ENCODE measurements around the gene FMC1. TPM values are rescaled to one million over a fixed set of nuclear protein-coding genes. Genes with fewer than 3 reads are reported as not detected.
A peak's percentile ranks its signal among the peaks of the same experiment; 100 is the strongest.

Gene FMC1, protein sequence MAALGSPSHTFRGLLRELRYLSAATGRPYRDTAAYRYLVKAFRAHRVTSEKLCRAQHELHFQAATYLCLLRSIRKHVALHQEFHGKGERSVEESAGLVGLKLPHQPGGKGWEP
- total RNA-seq (1 to 10 TPM; 2.0 to 7.9 (median 5.1) TPM), polyA plus RNA-seq (10 to 100 TPM; 27.7 to 52.2 TPM), total RNA-seq (0.54 reads per million)

DNA sequence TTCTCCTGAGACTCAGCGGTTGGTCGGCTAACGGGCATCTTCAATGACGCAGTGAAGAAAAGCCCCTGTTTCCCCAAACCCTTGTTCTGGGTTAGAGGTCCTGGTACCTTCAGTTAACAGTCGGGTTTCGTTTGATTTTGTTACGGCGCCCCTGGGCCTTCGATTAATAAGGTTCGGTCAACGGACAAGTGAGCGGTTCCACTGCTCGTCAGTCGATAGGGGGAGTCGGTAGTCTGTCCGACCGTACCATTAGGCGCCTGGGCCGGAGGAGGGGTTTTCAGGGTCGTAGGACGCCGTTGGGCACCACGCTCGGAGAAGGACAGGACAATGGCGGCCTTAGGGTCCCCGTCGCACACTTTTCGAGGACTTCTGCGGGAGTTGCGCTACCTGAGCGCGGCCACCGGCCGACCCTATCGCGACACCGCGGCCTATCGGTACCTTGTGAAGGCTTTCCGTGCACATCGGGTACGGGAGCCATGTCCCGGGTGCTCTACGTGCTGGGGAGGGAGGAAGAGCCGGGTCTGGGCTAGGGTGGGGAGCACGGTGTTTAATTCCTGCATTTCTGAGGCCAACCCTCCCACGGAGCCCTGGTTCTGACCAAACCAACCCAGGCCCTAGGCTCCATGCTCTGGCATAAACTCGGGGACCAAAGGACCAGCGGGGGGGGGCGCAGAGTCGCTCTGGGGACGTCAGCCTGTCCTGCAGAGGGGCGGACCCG, at the start of gene FMC1:
Gene FMC1 (plus strand): TSS at position 280 of the 718 bp plus-strand sequence. CDS start 48 bp downstream, at position 328.
- POLR2A ChIA-PET: interaction anchor here (1.0 to 3.9 kb wide), 3 partner anchors 14 to 22 kb away, joined by 3 to 68 read pairs (median 8); partner anchors contain the start of gene LUC7L2
- H3K27ac Mint-ChIP-seq: peak within 1 kb of the TSS; percentile 98 to 100 (median 100)

DNA sequence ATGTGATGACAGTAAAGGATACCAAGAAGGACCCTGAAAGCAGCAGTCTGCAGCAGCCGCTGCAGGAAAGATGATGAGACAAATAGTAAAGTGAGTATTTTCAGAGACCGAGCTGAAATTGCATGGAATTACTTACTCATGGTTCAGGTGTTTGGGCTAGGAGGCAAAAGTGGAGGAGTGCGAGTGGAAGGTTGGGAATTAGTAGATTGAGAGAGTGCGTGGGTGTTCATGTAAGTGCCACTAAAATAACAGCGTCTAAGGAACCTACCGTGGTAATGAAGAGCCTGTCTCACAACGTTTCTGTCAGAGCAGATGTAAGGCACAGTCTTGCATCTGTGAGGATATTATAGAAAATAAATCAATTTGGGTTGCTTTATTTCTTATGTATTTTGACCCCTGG, 48.3 kb upstream of the FMC1 start:
- CTCF ChIA-PET: no interaction called here
- Histone ChIP-seq H3K27me3 (ENCODE audit: control insufficient read depth in 2 of 2, insufficient read depth in 2 of 2, low read length in 2 of 2) (no peaks in the 10 kb centered on the region), H3K4me3 (ENCODE audit: low read length) (no peak overlapping the region), H3K36me3 (ENCODE audit: control insufficient read depth in 2 of 3, insufficient read depth in 3 of 3, low read length in 3 of 3) (peaks cover 0 to 4% (median 4%) of the 10 kb centered on the region in 3 experiments), H3K4me1 (ENCODE audit: control insufficient read depth in 2 of 2, insufficient read depth in 2 of 2, low read length in 2 of 2) (no peaks in the 10 kb centered on the region), H3K9me3 (ENCODE audit: control insufficient read depth in 2 of 3, low read length in 3 of 3) (no peaks in the 10 kb centered on the region), H3K27ac (ENCODE audit: low read depth, low read length) (no peak overlapping the region)
- no peak for ATAC-seq
- Mint-ChIP-seq H3K4me1 (no peaks in the 10 kb centered on the region), H3K36me3 (peaks cover 7 to 31% (median 29%) of the 10 kb centered on the region in 5 donors), H3K27ac (peak overlapping the region in 1 of 9 donors; percentile 11), H3K4me3 (no peak overlapping the region), H3K9me3 (no peaks in the 10 kb centered on the region), H3K27me3 (no peaks in the 10 kb centered on the region)
- intact Hi-C loops (cut with micrococcal nuclease): no loop called here
- POLR2A ChIA-PET: no interaction called here
- no peak for DNase-seq

More for the DNA sequence above, at the start of gene FMC1:
- Mint-ChIP-seq H3K36me3 (peaks cover 7 to 19% (median 9%) of the 10 kb centered on the region in 5 donors), H3K27me3 (peaks cover 0 to 9% (median 5%) of the 10 kb centered on the region in 5 donors), H3K4me1 (peaks cover 12 to 52% (median 39%) of the 10 kb centered on the region in 7 donors), H3K4me3 (peak within 1 kb of the TSS; percentile 93 to 100 (median 98)), H3K9me3 (peaks cover 0 to 16% (median 6%) of the 10 kb centered on the region in 11 donors)
- ATAC-seq: peak; percentile 74
- H3K4me3 ChIP-seq (ENCODE audit: low read length): peak within 1 kb of the TSS; percentile 95
- intact Hi-C loops (cut with micrococcal nuclease): loop anchor here (1.0 to 10.0 kb wide), 16 partner anchors 53 to 1584 kb away; partner anchors contain the start of genes BRAF (in 2 of the 2), PARP12 (in 2 of the 2), TRIM24 (in 2 of the 2) and CREB3L2 (in 1 of the 2)
- H3K27ac ChIP-seq (ENCODE audit: low read depth, low read length): peak within 1 kb of the TSS; percentile 100
- peaks cover 0 to 7% (median 0%) of the 10 kb centered on the region in 3 experiments for H3K36me3 ChIP-seq (ENCODE audit: control insufficient read depth in 2 of 3, insufficient read depth in 3 of 3, low read length in 3 of 3)
- H3K9me3 ChIP-seq (ENCODE audit: control insufficient read depth in 2 of 3, low read length in 3 of 3): no peaks in the 10 kb centered on the region
- peak; percentile 69 to 94 (median 85) for DNase-seq
- H3K27me3 ChIP-seq (ENCODE audit: control insufficient read depth in 2 of 2, insufficient read depth in 2 of 2, low read length in 2 of 2): no peaks in the 10 kb centered on the region
- CTCF ChIA-PET: no interaction called here
- H3K4me1 ChIP-seq (ENCODE audit: control insufficient read depth in 2 of 2, insufficient read depth in 2 of 2, low read length in 2 of 2): peaks cover 11 to 13% of the 10 kb centered on the region in 2 donors

DNA sequence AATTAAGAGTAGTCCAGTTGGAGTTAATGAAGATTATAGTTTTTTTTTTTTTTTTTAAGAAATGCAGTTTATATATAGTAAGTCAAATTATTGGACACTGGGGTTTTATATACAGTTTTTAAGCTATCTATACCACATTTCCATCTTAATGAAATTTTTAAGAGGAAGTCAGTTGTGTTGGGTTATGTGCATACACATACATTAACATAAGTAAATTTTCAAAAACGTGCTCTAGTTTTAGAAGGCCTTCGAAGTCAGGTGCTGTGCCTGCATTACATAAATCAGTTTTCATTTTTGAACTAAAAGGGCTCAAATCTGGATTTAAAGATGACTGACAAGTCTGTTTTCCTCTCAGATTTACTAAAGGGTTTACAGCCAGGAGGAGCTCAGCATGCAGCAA, 47.6 kb upstream of the FMC1 start:
- Mint-ChIP-seq H3K27me3 (no peaks in the 10 kb centered on the region), H3K36me3 (peaks cover 7 to 27% (median 26%) of the 10 kb centered on the region in 5 donors), H3K27ac (no peak overlapping the region), H3K9me3 (no peaks in the 10 kb centered on the region), H3K4me3 (no peak overlapping the region), H3K4me1 (no peaks in the 10 kb centered on the region)
- CTCF ChIA-PET: no interaction called here
- H3K9me3 ChIP-seq (ENCODE audit: control insufficient read depth in 2 of 3, low read length in 3 of 3): no peaks in the 10 kb centered on the region
- no peak for ATAC-seq
- no peak overlapping the region for H3K27ac ChIP-seq (ENCODE audit: low read depth, low read length)
- POLR2A ChIA-PET: no interaction called here
- intact Hi-C loops (cut with micrococcal nuclease): no loop called here
- peaks cover 0 to 4% (median 4%) of the 10 kb centered on the region in 3 experiments for H3K36me3 ChIP-seq (ENCODE audit: control insufficient read depth in 2 of 3, insufficient read depth in 3 of 3, low read length in 3 of 3)
- no peaks in the 10 kb centered on the region for H3K27me3 ChIP-seq (ENCODE audit: control insufficient read depth in 2 of 2, insufficient read depth in 2 of 2, low read length in 2 of 2)
- DNase-seq: no peak
- no peak overlapping the region for H3K4me3 ChIP-seq (ENCODE audit: low read length)
- no peaks in the 10 kb centered on the region for H3K4me1 ChIP-seq (ENCODE audit: control insufficient read depth in 2 of 2, insufficient read depth in 2 of 2, low read length in 2 of 2)

DNA sequence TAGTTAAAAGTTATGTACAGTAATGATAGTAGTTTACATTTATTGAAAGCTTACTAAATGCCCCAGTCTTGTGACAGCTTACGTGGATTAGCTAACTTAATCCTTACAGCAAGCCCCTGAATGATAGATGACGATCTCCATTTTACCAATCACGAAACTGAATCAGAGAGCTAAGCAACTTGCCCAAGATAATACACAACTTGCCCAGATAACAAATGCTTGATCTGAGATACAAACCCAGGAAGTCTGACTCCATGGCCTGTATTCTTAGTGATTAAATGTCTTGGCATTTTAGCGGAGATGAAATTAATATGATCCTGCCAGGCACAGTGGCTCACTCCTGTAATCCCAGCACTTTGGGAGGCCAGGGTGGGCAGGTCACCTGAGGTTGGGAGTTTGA, 46.9 kb upstream of the FMC1 start:
- H3K9me3 Mint-ChIP-seq: no peaks in the 10 kb centered on the region
- POLR2A ChIA-PET: no interaction called here
- Histone ChIP-seq H3K27me3 (ENCODE audit: control insufficient read depth in 2 of 2, insufficient read depth in 2 of 2, low read length in 2 of 2) (no peaks in the 10 kb centered on the region), H3K27ac (ENCODE audit: low read depth, low read length) (no peak overlapping the region), H3K4me3 (ENCODE audit: low read length) (no peak overlapping the region), H3K4me1 (ENCODE audit: control insufficient read depth in 2 of 2, insufficient read depth in 2 of 2, low read length in 2 of 2) (no peaks in the 10 kb centered on the region), H3K9me3 (ENCODE audit: control insufficient read depth in 2 of 3, low read length in 3 of 3) (no peaks in the 10 kb centered on the region), H3K36me3 (ENCODE audit: control insufficient read depth in 2 of 3, insufficient read depth in 3 of 3, low read length in 3 of 3) (peaks cover 0 to 4% (median 4%) of the 10 kb centered on the region in 3 experiments)
- H3K27ac Mint-ChIP-seq: no peak overlapping the region
- DNase-seq: no peak
- no peak for ATAC-seq
- peaks cover 7 to 27% (median 24%) of the 10 kb centered on the region in 5 donors for H3K36me3 Mint-ChIP-seq
- CTCF ChIA-PET: no interaction called here
- intact Hi-C loops (cut with micrococcal nuclease): no loop called here
- no peaks in the 10 kb centered on the region for H3K27me3 Mint-ChIP-seq
- no peak overlapping the region for H3K4me3 Mint-ChIP-seq
- H3K4me1 Mint-ChIP-seq: no peaks in the 10 kb centered on the region

DNA sequence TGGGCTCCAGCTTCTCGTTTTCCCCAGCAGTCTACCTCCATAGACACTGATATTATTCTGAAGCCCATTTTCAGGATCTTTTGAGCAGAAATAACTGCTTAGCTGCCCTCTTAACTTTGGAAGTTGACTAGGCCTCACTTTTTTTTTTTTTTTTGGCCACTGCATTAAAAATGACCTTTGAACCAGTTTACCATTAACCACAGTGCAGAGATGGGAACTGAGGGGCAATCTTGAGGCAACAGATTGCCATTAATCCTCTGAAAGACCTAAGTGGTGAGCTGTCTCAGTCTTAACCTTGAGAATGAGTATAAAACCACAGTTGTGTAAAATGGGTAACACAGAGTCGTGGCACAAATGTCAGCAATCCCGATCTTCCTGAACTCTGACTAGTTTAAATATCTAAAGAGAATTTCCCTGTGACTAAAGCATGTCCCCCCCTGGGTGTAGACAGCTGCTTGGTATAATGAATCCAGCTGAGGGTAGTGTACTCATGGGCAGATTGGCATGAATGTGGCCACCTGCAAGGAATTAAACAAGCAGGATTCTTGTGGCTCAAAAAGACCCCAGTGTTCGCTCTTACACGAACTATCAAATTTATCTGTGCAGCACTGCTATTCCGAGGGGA, 46.1 kb upstream of the FMC1 start:
- no peaks in the 10 kb centered on the region for H3K4me1 ChIP-seq (ENCODE audit: control insufficient read depth in 2 of 2, insufficient read depth in 2 of 2, low read length in 2 of 2)
- Mint-ChIP-seq H3K27ac (no peak overlapping the region), H3K9me3 (no peaks in the 10 kb centered on the region), H3K4me1 (no peaks in the 10 kb centered on the region), H3K36me3 (peaks cover 7 to 34% (median 31%) of the 10 kb centered on the region in 5 donors), H3K4me3 (no peak overlapping the region), H3K27me3 (no peaks in the 10 kb centered on the region)
- peaks cover 0 to 4% (median 4%) of the 10 kb centered on the region in 3 experiments for H3K36me3 ChIP-seq (ENCODE audit: control insufficient read depth in 2 of 3, insufficient read depth in 3 of 3, low read length in 3 of 3)
- H3K4me3 ChIP-seq (ENCODE audit: low read length): no peak overlapping the region
- POLR2A ChIA-PET: no interaction called here
- H3K27me3 ChIP-seq (ENCODE audit: control insufficient read depth in 2 of 2, insufficient read depth in 2 of 2, low read length in 2 of 2): no peaks in the 10 kb centered on the region
- no peaks in the 10 kb centered on the region for H3K9me3 ChIP-seq (ENCODE audit: control insufficient read depth in 2 of 3, low read length in 3 of 3)
- ATAC-seq: no peak
- no peak overlapping the region for H3K27ac ChIP-seq (ENCODE audit: low read depth, low read length)
- DNase-seq: no peak
- intact Hi-C loops (cut with micrococcal nuclease): no loop called here
- CTCF ChIA-PET: no interaction called here

DNA sequence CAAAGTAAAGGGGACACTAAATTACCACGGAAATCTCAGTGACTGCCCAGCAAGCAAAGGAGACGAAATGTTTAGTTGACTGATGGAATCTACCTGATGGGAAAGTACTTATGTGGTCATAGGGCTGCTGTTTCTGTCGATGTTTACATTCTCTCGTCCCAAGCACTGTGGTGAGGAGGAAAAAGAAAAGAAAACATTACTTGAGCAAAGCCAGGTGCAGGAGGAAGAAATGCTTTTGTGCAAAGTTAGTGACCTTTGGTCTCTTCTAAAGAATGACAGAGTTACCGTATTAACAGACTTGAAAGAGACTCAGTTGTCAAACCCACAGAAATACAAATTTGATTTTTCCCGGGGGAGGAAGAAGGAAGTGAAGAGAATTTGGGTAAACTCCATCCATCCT, 43.3 kb upstream of the FMC1 start:
- H3K4me3 ChIP-seq (ENCODE audit: low read length): no peak overlapping the region
- Mint-ChIP-seq H3K36me3 (peaks cover 4 to 52% (median 28%) of the 10 kb centered on the region in 5 donors), H3K9me3 (no peaks in the 10 kb centered on the region), H3K4me3 (no peak overlapping the region), H3K27ac (no peak overlapping the region), H3K27me3 (no peaks in the 10 kb centered on the region), H3K4me1 (peaks cover 0 to 2% (median 0%) of the 10 kb centered on the region in 7 donors)
- no peak for ATAC-seq
- no peak for DNase-seq
- H3K9me3 ChIP-seq (ENCODE audit: control insufficient read depth in 2 of 3, low read length in 3 of 3): no peaks in the 10 kb centered on the region
- CTCF ChIA-PET: no interaction called here
- POLR2A ChIA-PET: no interaction called here
- H3K27me3 ChIP-seq (ENCODE audit: control insufficient read depth in 2 of 2, insufficient read depth in 2 of 2, low read length in 2 of 2): no peaks in the 10 kb centered on the region
- H3K4me1 ChIP-seq (ENCODE audit: control insufficient read depth in 2 of 2, insufficient read depth in 2 of 2, low read length in 2 of 2): no peaks in the 10 kb centered on the region
- H3K36me3 ChIP-seq (ENCODE audit: control insufficient read depth in 2 of 3, insufficient read depth in 3 of 3, low read length in 3 of 3): peaks cover 0 to 4% (median 4%) of the 10 kb centered on the region in 3 experiments
- intact Hi-C loops (cut with micrococcal nuclease): no loop called here
- H3K27ac ChIP-seq (ENCODE audit: low read depth, low read length): no peak overlapping the region

Data from naive thymus-derived CD4-positive, alpha-beta T cell (primary cell).